ENCODE measurements around the gene ZCCHC14.
A peak's percentile ranks its signal among the peaks of the same experiment; 100 is the strongest.

Gene ZCCHC14

GRCh38 chr16:87492721-87493607, at the start of gene ZCCHC14:
TSS of gene ZCCHC14 (minus strand) at chr16:87493024. CDS start at chr16:87492238, 786 bp downstream.
- peak; percentile 99 for DNase-seq (ENCODE audit: low read depth)

- no peak for DNase-seq (ENCODE audit: low read depth)
Measured at GRCh38 chr16:87541872-87542234, 49.0 kb upstream of the ZCCHC14 start.

GRCh38 chr16:87541147-87541871, 48.5 kb upstream of the ZCCHC14 start:
- no peak for DNase-seq (ENCODE audit: low read depth)

- DNase-seq (ENCODE audit: low read depth), result no peak
Measured at GRCh38 chr16:87540897-87541146, 48.0 kb upstream of the ZCCHC14 start.

GRCh38 chr16:87540072-87540896, 47.5 kb upstream of the ZCCHC14 start:
- no peak for DNase-seq (ENCODE audit: low read depth)

- DNase-seq (ENCODE audit: low read depth), result no peak
Measured at GRCh38 chr16:87539113-87539512, 46.3 kb upstream of the ZCCHC14 start.

GRCh38 chr16:87538594-87538993, 45.8 kb upstream of the ZCCHC14 start:
- no peak for DNase-seq (ENCODE audit: low read depth)

GRCh38 chr16:87538160-87538559, 45.3 kb upstream of the ZCCHC14 start:
- DNase-seq (ENCODE audit: low read depth), result no peak

- DNase-seq (ENCODE audit: low read depth), result no peak
Measured at GRCh38 chr16:87536795-87537142, 43.9 kb upstream of the ZCCHC14 start.

- no peak for DNase-seq (ENCODE audit: low read depth)
Measured at GRCh38 chr16:87535855-87536794, 43.3 kb upstream of the ZCCHC14 start.

- DNase-seq (ENCODE audit: low read depth), result no peak
Measured at GRCh38 chr16:87535457-87535854, 42.6 kb upstream of the ZCCHC14 start.

- DNase-seq (ENCODE audit: low read depth), result no peak
Measured at GRCh38 chr16:87534751-87535150, 41.9 kb upstream of the ZCCHC14 start.

GRCh38 chr16:87534030-87534653, 41.3 kb upstream of the ZCCHC14 start:
- no peak for DNase-seq (ENCODE audit: low read depth)

GRCh38 chr16:87533061-87533460, 40.2 kb upstream of the ZCCHC14 start:
- no peak for DNase-seq (ENCODE audit: low read depth)

GRCh38 chr16:87531418-87531817, 38.6 kb upstream of the ZCCHC14 start:
- DNase-seq (ENCODE audit: low read depth), result no peak

- DNase-seq (ENCODE audit: low read depth), result no peak
Measured at GRCh38 chr16:87528690-87529579, 36.1 kb upstream of the ZCCHC14 start.

GRCh38 chr16:87527055-87527724, 34.4 kb upstream of the ZCCHC14 start:
- no peak for DNase-seq (ENCODE audit: low read depth)

GRCh38 chr16:87526238-87526947, 33.6 kb upstream of the ZCCHC14 start:
- no peak for DNase-seq (ENCODE audit: low read depth)

GRCh38 chr16:87525352-87525751, 32.5 kb upstream of the ZCCHC14 start:
- no peak for DNase-seq (ENCODE audit: low read depth)
